ACC112 (cell line): ENCODE results near the gene HOXB6.

ENCODE experiments used
- H2AFZ ChIP-seq: fragments of 200-600 bp; sonication (generic); one replicate; pipeline ENCODE4 v1.6.0; 2017; ENCODE audit warnings: antibody characterized with exemption, low read length; ENCODE audit not compliant: unreplicated experiment
- H3K27ac ChIP-seq: fragments of 200-600 bp; sonication (generic); 2 replicates; pipeline ENCODE4 v1.5.1; 2014; ENCODE audit warnings: low read depth, mild to moderate bottlenecking, antibody characterized with exemption, low read length, moderate library complexity
- H3K27me3 ChIP-seq: fragments of 200-600 bp; sonication (generic); 2 replicates; pipeline ENCODE4 v1.6.1; 2014; ENCODE audit warnings: mild to moderate bottlenecking, antibody characterized with exemption, low read length, moderate library complexity, mixed read lengths; ENCODE audit not compliant: insufficient read depth
- H3K36me3 ChIP-seq: fragments of 200-600 bp; sonication (generic); 2 replicates; pipeline ENCODE4 v1.6.1; 2016; ENCODE audit warnings: mild to moderate bottlenecking, antibody characterized with exemption, low read length, moderate library complexity, mixed read lengths; ENCODE audit not compliant: insufficient read depth
- H3K4me1 ChIP-seq: fragments of 200-600 bp; sonication (generic); one replicate; pipeline ENCODE4 v1.6.1; 2016; ENCODE audit warnings: low read length, mixed read lengths; ENCODE audit not compliant: insufficient read depth, unreplicated experiment, control insufficient read depth
- H3K4me3 ChIP-seq: fragments of 200-600 bp; sonication (generic); 2 replicates; pipeline ENCODE4 v1.5.1; 2014; ENCODE audit warnings: mild to moderate bottlenecking, low read depth, low read length
- H3K79me2 ChIP-seq: fragments of 200-600 bp; sonication (generic); one replicate; pipeline ENCODE4 v1.6.0; 2016; ENCODE audit warnings: low read length; ENCODE audit not compliant: control insufficient read depth, unreplicated experiment, insufficient read depth

The HOXB6 gene

DNA sequence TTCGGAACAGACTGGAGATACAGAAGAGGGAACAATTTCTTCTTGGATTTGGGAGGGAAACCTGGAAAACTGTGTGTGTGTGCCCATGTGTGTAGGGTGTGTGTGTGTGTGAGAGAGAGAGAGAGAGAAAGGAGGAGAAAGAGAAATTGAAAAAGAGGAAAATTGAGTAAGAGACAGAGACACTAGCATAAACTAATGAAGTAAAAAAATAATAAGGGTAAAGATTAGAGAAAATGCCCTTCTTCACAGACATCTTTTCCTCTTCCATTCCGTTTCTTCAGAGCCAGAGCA lies 46.0 kb downstream of the HOXB6 start:
- H3K4me3 ChIP-seq, result no peak overlapping the region
- H3K36me3 ChIP-seq, result no peaks in the 10 kb centered on the region
- H2AFZ ChIP-seq, result no peak overlapping the region
- H3K4me1 ChIP-seq, result no peaks in the 10 kb centered on the region
- H3K79me2 ChIP-seq, result no peaks in the 10 kb centered on the region
- no peak overlapping the region for H3K27ac ChIP-seq
- peaks cover 96% of the 10 kb centered on the region for H3K27me3 ChIP-seq

- H3K4me1 ChIP-seq, result no peaks in the 10 kb centered on the region
- H3K27ac ChIP-seq, result no peak overlapping the region
- H3K4me3 ChIP-seq, result no peak overlapping the region
Measured at GRCh38 chr17:48558057-48558830, 46.5 kb downstream of the HOXB6 start.

DNA sequence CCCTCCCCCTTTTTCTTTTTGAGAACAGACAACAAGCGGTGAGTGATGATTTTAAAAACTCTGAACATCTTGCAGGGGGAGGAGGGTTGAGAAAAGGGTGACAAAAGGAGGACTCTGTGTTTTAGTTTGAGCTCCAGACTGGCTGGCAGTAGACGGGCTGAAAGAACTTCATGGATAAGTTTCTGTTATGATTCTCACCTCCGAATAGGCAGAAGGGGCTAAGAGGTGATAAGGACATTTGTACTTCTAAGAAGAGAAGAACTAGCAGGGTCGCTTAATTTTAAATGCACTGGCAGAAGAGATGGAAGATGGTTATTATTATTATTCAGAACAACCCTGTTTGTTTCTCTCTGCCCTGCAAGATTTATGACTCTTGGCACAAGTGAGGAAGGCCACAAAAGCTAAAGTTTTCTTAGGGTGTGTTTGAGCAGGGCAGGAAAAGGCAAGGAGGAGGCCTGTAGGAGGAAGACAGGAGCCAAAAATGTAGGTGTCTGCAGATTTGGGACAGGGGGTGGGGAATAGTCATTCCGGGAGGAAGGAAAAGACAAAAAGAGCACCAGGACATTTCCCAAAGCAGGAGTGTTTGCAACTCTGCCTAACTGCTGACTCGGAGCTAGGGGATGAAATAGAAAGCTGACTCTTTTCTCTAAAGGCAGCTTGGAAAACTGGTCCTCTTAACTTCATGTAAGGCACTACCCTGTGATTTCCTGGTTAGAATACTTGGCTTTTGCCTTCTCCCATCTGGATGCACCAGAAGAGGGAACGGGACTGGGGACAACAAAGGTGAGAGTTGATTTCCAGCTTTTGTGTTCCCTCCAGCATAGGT lies 48.0 kb downstream of the HOXB6 start:
- peaks cover 96% of the 10 kb centered on the region for H3K27me3 ChIP-seq
- no peak overlapping the region for H2AFZ ChIP-seq
- H3K79me2 ChIP-seq, result no peaks in the 10 kb centered on the region
- H3K27ac ChIP-seq, result no peak overlapping the region
- H3K4me1 ChIP-seq, result no peaks in the 10 kb centered on the region
- H3K4me3 ChIP-seq, result no peak overlapping the region
- no peaks in the 10 kb centered on the region for H3K36me3 ChIP-seq

More at GRCh38 chr17:48558057-48558830, 46.5 kb downstream of the HOXB6 start:
- Histone ChIP-seq H3K79me2 (no peaks in the 10 kb centered on the region), H3K36me3 (no peaks in the 10 kb centered on the region), H3K27me3 (peaks cover 96% of the 10 kb centered on the region), H2AFZ (no peak overlapping the region)

GRCh38 chr17:48556229-48556575 lies 48.6 kb downstream of the HOXB6 start:
- Histone ChIP-seq H3K27me3 (peaks cover 96% of the 10 kb centered on the region), H3K27ac (no peak overlapping the region), H3K4me1 (no peaks in the 10 kb centered on the region), H2AFZ (no peak overlapping the region), H3K36me3 (no peaks in the 10 kb centered on the region), H3K79me2 (no peaks in the 10 kb centered on the region), H3K4me3 (no peak overlapping the region)

DNA sequence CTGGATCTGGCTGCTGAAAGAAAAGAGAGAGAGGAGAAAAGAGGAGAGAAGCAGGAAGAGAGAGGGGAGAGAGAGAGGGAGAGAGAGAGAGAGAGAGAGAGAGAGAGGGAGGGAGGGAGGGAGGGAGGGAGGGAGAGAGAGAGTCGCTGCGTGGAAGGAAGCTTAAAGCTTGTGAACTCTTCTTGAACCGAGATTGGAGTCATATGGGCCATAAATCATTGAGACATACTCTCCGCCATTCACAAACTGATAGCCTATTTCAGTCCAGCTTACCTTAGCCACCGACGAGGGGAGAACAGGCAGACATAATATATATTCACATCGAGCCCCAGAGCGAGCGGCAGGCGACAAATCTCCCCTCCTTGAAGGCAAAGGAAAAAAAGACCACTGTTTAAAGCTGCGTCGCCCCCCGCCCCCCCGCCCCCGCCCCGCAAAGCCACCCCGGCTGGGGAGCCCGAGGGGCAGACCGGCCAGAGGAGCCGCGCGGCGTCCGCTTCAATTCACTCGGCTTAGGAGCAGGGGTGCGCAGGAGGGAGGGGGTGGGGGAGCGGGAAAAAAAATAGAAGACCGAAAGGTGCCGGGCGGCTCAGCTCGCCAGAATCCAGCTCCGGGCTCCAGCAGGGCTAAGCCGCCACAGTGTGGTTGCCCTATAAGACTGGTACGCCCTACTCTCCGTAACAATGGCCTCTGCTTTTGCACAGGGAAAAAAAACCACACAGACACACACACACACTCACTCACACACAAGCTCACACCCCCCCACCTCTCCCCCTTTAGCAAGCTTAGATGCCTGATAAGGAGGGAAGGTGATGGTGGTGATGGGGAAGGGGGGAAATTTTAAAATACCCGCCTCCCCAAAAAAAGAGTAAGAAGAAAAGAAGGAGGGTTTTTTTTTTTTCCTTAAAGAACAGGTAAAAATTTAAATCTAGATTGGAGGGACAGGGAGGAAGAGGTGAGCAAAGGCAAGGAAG lies 49.2 kb downstream of the HOXB6 start:
- no peaks in the 10 kb centered on the region for H3K4me1 ChIP-seq
- no peak overlapping the region for H2AFZ ChIP-seq
- H3K36me3 ChIP-seq, result no peaks in the 10 kb centered on the region
- no peak overlapping the region for H3K4me3 ChIP-seq
- no peaks in the 10 kb centered on the region for H3K79me2 ChIP-seq
- no peak overlapping the region for H3K27ac ChIP-seq
- peaks cover 98% of the 10 kb centered on the region for H3K27me3 ChIP-seq

- Histone ChIP-seq H3K4me1 (no peaks in the 10 kb centered on the region), H3K79me2 (no peaks in the 10 kb centered on the region), H3K27ac (no peak overlapping the region), H3K36me3 (no peaks in the 10 kb centered on the region), H2AFZ (no peak overlapping the region), H3K27me3 (peaks cover 98% of the 10 kb centered on the region), H3K4me3 (no peak overlapping the region)
Measured at GRCh38 chr17:48554412-48555257, 50.2 kb downstream of the HOXB6 start.

DNA sequence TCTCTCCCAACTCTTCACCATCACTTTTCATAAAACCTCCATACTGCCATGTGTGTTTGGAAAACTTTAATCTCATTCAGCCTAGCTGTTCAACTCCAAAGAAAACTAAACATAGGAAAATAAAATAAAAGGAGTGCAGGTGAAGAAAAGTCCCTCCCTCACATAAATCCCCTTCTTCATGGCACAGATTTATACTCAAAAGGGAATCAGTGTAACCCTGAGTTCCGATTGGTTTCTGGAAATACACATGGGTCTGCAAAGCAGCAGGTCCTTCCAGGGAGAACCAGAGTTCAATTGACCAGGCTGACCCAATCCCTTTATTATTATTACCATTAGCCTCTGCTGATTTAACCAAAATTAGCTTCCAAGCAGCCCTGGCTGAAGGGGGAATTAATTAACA lies 51.0 kb downstream of the HOXB6 start:
- H3K4me3 ChIP-seq, result no peak overlapping the region
- H3K36me3 ChIP-seq, result no peaks in the 10 kb centered on the region
- H2AFZ ChIP-seq, result no peak overlapping the region
- no peak overlapping the region for H3K27ac ChIP-seq
- H3K27me3 ChIP-seq, result peaks cover 98% of the 10 kb centered on the region
- H3K79me2 ChIP-seq, result no peaks in the 10 kb centered on the region
- no peaks in the 10 kb centered on the region for H3K4me1 ChIP-seq

- Histone ChIP-seq H3K79me2 (no peaks in the 10 kb centered on the region), H3K4me1 (no peaks in the 10 kb centered on the region), H3K27me3 (peaks cover 98% of the 10 kb centered on the region), H3K36me3 (no peaks in the 10 kb centered on the region), H2AFZ (no peak overlapping the region), H3K27ac (no peak overlapping the region), H3K4me3 (no peak overlapping the region)
Measured at GRCh38 chr17:48553190-48553547, 51.6 kb downstream of the HOXB6 start.

- H2AFZ ChIP-seq, result no peak overlapping the region
- H3K4me1 ChIP-seq, result no peaks in the 10 kb centered on the region
- H3K36me3 ChIP-seq, result no peaks in the 10 kb centered on the region
- H3K79me2 ChIP-seq, result no peaks in the 10 kb centered on the region
- H3K4me3 ChIP-seq, result no peak overlapping the region
- peaks cover 98% of the 10 kb centered on the region for H3K27me3 ChIP-seq
- no peak overlapping the region for H3K27ac ChIP-seq
Measured at GRCh38 chr17:48552466-48553189, 52.2 kb downstream of the HOXB6 start.
